HG03139 (cell line): ENCODE measurements around the gene TNIP1.

Experiments
- ATAC-seq: cut with Tn5 transposase; IDR thresholded peaks from one replicate; pipeline ENCODE4 v1.9.1; 2021; ENCODE audit not compliant: unreplicated experiment

TNIP1 gene

DNA sequence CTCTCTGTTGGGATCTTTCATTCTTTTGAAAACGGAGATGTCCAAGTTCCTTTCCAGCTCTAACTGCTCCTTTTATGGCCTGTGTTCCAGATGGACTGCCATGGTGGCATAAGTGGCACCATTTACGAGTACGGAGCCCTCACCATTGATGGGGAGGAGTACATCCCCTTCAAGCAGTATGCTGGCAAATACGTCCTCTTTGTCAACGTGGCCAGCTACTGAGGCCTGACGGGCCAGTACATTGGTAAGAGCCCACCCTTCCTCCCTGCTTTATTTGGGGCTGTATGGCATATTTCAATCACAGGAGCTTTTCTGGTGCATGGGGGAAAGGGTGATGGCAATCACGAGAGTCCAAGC lies 55.6 kb downstream of the TNIP1 start:
- ATAC-seq: no peak

DNA sequence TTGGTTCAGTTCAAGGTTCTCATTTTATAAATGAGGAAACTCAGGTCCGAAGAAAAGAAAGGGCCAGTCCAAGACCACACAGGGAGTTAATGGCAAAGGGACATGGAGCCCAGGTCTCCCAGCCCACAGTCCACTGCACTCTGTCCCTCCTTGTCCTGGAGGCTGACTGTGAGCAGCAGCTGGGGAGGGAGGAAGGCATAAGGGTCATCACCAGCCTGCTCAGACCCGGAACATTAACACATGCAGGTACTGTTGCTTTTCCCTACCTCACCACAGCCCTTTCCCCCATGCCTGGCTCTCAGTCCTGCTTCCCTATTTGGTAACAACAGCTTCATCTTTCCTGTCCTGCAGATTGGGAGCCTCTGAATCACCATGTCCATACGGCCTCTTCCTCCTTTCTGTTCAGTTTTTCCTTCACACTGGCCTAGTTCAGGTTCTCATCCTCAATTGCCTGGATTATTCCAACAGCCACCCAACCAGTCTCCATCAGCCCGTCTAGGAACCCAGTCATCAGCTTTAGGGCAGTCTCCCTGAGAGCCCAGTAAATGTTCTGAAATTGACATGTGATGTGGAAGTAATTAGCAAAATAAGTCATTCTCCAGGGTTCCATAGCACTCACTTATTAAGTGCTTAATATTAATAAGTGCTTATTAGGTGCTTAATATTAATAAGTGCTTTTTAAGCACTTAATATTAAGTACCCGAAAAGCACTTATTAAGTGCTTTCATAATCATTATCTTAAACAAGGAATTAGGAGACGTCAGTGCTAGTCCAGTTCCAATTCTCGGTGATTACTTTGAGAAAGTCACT lies 56.2 kb downstream of the TNIP1 start:
- ATAC-seq: no peak

DNA sequence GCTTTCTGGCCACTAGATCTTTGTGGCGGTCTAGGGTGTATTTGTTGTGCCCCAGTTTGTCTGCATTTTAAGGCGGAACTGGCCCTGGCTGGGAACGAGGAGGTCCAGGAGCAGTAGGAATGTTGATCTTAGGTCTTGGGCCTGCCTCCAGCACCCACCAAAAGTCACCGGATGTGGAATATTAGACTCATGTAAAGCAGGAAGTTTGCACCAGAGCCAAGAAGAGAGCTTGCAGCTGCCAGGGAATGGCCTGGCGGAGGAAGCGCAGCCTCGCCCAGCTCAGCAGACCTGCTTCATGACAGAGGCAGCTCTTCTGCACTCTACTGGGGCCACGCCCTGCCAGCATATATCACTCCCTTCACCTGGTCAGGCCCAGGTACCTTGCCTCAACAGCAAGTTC lies 57.2 kb downstream of the TNIP1 start:
- no peak for ATAC-seq

DNA sequence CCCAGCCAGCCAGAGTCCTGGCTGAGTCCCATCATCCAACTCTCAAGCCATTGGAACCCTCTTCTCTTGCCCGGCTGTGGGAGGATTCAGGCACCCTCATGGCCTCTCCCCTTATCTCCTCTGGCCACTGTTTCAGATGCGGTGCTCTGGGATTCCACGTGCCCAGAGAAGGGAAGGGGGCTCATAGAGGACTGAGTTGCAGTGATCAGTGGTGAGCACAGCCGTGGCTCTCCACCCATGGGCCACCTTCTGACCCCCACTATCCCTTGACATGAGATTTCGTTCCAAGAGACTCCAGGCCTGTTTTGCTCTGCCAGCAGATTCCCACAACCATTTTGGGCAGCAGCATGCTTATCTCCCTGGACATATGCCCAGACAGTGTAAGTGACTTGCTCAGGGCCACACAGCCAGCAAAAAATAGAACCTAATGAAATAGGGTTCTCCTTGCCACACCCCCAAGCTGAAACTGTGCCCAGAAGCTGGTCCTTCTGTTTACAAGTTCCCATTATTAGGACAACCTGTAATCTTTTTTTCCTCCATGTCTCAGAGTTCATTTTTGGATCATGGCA lies 57.7 kb downstream of the TNIP1 start:
- ATAC-seq: no peak

DNA sequence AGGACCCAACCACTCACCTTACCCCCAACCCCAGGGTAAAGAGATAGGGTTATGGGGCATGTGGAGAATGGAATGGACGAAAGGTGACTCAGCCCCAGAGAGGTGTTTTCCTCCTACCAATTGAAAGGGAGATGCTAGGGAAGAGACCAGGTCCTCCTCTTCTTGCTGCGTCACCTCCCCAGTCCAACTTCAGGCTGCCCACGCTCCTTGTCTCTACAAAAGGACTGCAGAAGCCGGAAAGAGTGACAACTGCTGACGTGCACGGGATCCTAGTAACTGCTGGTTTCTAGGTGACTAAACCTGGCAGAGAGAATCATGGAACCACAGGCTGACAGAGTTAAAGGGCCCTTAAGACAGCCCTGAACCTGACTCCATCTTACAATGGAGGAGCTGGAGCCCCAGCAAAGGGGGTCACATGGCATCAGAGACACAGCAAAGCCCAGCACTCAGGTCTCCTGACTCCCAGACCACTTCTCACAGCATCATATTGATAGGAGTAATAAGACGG lies 58.3 kb downstream of the TNIP1 start:
- ATAC-seq: no peak

DNA sequence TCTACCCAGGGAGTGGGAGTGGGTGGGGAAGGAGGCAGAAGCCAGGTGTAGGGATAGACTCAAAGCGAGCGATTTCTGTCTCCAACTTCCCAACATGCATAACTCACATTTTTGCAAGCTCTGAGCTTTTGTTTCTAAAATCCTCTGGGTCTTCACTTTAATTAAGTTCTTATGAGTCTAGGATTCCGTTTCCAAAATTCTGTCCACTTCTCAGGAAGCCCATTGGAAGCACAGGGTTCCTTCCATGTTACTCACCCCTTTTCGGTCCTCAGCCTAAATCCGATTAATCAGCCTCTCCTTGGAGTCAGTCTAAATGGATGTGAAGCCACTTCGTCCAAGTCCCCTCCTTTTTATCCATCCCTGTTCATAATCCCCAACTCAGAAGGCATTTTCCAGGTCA lies 59.1 kb downstream of the TNIP1 start:
- no peak for ATAC-seq

DNA sequence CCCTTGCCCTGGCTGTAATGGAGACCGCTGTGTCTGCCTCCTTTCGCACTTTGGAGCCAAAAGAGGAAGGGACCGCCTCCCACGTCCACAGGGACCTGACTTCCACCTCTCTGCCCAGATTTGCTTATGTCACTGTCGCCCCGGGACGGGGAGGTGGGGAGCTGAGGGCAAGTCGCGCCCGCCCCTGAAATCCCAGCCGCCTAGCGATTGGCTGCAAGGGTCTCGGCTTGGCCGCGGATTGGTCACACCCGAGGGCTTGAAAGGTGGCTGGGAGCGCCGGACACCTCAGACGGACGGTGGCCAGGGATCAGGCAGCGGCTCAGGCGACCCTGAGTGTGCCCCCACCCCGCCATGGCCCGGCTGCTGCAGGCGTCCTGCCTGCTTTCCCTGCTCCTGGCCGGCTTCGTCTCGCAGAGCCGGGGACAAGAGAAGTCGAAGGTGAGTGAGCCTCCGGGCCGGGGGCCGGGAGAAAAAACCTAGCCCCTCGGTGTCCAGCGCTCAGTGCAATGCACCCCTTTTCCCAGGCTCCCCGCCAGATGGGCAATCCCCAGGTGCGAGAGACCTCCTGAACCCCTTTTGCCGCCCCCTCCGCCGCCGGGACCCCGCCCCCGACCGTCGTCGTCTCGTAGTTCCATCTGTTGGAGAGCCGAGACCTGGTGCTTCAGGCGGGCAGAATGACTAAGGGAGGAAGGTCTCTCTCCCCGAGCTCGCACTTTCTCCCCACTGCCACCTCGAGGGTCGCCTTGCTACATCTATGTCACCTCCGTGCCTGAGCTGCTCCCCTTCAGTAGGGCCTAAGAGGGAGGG lies 60.3 kb downstream of the TNIP1 start, which contains the start of gene GPX3:
TSS of gene GPX3 (plus strand) at position 288 of the 807 bp plus-strand sequence. CDS start at position 352, 64 bp downstream.
- ATAC-seq: peak; percentile 78

DNA sequence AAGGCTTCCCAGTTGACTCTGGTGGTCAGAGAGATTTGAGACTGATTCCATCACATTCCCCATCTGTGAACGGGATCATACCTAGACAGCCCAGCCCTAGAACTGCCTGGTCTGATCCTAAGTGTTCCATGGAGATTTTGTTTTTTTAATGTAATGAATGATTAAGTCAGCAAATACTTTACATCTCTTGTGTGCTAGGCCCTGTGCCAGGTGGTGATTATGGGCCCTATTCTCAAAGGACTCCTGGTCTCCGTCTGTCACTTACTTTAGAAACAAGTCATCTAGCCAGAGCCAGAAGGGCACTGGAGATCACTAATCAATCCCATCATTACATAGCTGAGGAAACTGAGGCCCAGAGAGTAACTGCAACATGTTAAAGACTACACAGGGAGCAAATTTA lies 61.5 kb downstream of the TNIP1 start:
- no peak for ATAC-seq

DNA sequence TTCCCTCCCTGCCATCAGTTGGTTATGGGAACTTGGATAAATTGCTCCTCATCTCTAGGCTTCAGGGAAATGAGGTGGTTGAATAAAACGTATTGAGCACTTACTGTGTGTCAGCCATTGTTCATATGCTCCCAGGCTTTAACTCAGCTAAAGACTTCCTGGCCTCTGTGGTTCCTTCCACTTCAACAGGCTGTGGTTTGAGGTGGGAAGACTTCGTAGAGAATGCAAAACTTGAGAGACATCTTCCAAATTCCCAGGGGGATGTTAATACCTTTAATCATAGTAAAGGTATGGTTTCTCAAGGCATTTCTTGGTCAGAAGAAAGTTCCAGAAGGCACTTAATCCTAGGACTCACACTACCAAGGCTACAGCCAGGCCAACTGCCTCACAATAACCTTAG lies 62.0 kb downstream of the TNIP1 start:
- no peak for ATAC-seq

DNA sequence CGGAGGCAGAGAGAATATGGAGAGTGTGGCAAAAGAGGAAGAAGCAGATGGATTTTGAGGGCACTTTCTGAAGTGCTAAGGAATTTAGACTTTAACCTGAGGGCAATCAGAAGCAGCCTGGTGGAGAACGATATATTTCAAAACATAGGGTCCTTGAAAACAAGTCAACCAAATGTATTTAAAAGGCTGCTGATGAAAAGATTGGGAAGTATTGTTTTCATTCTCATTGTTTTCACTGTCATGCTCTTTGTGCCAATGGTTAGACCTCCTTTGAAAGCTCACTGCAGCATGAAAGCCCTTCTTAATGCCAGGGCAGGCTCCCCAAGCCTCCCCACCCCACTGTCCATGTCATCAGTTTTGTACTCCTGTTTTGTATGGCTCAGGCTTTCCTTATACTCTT lies 62.9 kb downstream of the TNIP1 start:
- ATAC-seq: no peak

DNA sequence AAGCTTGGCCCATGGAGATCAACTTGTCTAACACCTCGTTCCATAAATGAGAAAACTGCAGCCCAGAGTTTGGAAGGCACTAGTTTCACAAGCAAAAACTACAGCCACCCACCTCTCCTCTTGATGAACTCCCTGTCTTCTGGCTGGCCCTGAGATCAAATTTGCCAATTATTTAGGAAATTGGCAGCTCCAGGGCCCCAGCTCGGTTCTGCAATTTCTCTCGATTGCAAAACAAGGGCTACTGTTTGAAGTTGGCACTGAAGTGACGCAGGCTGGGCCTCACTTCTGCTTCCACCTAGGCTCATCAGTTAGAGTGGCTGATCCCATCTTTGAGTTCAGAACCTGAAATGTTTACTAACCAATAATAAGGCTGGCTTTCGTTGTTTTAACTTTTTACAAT lies 64.1 kb downstream of the TNIP1 start:
- no peak for ATAC-seq

DNA sequence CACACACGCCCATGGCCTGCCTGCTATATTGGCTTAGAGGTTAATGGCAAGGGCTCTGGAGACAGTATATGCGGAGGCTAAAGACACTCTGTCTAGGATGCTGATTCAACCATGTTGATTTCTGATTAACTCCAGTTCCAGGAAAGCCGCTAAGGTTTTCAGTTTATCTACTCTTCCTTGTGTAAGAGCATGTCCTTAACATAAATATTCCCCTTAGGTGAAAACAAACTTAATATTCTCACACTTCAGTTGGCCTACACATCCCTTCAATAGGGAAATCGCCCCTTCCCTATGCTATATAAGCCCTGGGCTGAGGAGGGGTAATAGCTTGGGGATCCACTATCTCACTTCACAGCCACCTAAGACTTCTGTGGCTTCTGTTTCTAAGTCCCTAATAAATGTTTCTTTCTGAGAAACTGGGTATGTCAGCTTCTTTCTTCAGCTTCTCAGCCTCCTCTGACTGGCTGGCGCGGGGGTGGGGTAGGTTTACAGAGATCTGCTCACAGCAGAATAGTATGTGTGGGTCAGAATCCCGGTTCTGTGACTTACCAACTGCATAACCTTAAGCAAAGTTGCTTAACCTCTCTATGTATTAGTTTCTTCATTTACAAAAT lies 64.8 kb downstream of the TNIP1 start:
- no peak for ATAC-seq

DNA sequence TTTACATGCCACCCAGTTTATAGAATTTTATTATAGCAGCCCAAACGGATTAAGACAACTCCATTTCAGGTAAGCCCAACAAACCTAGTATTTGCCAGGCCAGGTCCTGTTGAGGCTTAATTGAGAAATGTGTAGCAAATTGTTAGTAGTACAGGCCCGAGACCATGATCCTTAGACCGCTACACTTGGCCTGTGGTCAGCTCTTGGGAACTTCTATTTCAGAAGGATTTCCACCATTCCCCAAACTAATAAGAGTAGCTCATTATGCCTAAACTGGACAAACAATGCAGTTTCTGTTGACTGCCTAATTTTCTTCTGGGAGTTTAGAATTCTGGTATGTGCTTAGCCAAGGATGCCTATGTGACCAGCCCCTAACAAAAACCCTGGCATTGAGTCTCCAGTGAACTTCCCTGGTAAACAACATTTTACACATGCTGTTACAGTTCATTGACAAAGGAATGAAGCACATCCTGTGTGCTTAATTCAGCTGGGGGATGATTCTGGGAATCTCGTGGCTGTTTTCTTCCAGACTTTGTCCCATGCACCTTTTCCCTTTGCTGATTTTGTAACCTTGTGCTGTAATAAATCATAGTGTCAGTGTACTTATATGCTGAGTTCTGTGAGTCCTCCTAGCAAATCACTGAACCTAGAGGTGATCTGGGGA lies 66.0 kb downstream of the TNIP1 start:
- ATAC-seq: no peak

DNA sequence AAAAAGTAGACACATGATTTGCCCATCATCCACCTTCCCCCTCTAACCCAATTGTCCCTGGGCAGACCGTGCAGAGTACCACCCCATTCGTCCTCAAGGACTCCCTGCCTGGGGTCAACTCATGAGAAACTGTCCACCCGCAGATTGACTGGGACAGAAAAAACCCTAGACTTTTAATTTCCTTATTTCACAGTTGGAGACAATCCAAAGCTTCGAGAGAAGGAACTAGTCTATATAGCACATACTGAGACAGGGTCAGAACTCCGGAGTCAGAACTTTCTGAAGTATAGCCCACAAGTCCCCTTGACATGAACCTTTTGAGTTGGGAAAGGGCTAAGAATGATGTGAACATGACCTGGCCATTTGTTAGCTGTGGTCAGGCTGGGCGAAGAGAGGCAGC lies 68.0 kb downstream of the TNIP1 start:
- ATAC-seq: no peak

DNA sequence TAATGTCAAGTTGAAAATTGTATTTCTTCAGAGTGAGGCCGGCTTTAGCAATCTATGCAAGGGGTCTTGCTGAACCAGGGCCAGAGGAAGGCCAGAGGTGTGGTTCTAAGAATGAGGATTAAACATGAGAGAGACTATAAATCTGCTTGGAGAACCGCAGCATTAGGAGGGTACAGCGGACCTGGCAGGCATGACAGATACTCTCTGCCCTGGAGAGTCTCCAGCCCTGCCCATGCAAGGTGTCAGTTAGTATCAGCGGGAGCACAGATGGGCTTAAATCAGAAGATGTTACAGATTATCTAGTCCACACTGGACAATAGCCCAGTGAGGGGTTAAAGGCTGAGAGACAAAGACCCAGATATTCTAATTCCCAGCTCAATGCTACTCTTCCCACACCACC lies 71.9 kb downstream of the TNIP1 start:
- ATAC-seq: no peak

DNA sequence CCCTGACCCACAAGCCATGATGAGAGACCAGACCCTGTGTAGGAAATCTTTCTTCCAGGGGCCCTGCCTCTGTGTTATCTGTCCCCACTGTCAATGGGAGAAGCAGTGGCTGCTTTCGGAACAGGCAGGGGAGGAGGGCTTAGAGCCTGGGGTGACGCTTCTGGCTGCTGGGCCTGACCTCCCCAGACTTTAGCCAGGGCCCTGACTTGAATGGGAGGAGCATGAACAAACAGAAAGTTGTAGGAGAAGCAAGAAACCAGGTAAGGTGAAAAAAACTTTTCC lies 72.7 kb downstream of the TNIP1 start:
- no peak for ATAC-seq

DNA sequence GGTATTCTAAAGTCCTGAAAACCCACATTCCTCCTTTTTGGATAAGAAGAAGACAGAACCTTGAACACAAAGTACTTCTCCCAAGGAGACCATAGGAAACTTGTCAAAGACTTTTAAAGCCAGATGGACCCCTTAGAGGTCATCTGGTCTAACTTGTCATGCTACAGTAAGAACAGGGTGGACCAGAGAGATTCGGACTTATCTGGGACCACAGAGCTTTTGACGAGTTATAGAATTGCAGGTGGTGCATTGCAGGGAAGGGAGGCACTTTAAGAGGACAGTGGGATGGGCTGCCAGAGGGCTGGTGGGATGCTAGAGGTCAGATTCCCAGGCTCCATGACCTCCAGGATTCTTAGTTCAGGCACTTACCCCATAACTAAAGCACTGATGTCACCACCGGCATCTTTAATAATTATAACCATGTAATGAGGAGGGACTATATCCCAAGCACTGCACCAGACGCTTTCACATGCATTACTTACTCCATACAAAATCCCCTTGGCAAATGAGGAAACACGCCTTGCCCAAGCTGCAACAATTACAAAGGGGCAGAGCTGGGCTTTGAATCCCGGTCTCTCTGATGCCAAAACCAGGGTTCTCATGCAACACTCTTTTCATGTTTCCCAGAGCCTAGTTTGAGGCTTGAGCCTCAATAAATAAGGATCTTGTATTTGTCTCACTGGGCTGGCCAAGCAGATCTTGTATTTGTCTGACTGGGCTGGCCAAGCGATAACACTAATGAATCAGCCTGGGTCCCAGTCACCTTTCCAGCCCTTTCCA lies 73.2 kb downstream of the TNIP1 start:
- no peak for ATAC-seq

DNA sequence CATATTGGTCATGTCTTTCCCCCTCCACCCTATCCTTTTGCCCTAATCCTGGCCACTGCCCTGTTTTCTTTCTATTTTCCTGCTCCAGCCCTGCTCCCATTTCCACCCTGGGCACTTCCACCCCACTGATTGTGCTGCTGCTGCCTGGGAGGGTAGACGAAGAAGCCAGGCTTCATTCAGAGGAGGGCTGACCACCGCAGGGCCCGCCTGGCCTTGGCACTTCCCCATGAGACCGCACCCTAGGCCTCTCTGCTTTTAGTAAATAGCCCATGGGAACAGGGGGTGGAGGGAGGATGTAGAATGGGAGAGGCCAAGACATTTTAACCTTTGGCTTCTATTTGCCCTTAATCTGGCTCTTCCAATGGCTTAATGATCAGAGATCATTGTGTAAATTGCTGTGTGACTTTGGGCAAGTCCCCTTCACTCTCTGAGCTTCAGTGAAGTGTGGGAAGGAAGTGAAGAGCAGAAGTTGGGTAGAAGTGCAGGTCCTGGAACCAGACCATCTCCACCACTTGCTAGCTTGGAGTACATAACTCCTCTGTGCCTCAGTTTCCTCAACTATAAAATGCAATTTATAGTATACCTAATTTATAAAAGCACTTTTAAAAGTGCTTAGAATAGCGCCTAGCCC lies 74.0 kb downstream of the TNIP1 start:
- ATAC-seq: no peak

DNA sequence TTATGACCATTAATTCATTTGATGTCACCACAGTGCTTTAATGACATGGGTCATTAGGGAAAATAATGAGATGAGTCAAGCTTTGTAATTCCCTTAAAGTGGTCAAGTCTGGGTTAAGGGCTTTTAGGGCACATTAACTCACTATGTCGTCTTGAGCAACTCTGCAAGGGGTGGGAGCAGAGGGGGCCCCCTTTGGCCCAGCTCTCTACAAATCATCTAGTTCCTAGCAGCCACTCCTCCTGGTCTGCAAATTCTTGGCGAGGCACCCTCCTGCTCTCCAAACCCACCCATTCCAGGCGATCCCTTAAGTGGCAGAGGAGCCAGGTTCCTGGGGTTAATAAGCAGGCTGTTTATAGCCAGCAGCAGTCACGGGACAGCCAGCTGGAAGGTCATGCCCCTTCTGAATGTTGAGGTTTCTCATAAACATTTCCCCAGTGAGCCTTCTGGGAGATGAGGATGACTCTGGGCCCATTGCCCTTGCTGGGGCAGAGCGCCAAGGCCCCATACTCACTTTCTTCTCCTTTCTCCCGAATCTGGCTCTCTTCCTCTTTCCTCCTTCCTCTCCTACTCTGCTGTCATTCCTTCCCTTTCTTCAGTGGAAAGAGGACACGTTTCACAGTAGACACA lies 74.8 kb downstream of the TNIP1 start:
- ATAC-seq: no peak
